Lower leg skin (tissue), 3 donors: Measurements from ENCODE around the gene ARMC2.

Experiments
- CTCF ChIP-seq, 3 donors: fragments of 450-650 bp; IDR thresholded peaks; one replicate each; pipeline ENCODE4 v1.5.1; 2016; ENCODE audit warnings: antibody characterized with exemption in 3 of 3, mild to moderate bottlenecking in 3 of 3, moderate library complexity in 2 of 3
- POLR2A ChIP-seq, 2 donors: fragments of 450-650 bp; IDR thresholded peaks; one replicate each; pipeline ENCODE4 v1.6.1; 2016 to 2017; ENCODE audit warnings: antibody characterized with exemption in 2 of 2, mild to moderate bottlenecking in 1 of 2, moderate library complexity in 1 of 2

GRCh38 chr6:108883172-108883571 lies 35.0 kb downstream of the ARMC2 start:
- TF ChIP-seq CTCF (IDR thresholded peaks at IDR 0.05) (no peak), POLR2A (IDR thresholded peaks at IDR 0.05) (no peak)
